HCT116 (cell line): ENCODE measurements around the gene GSTT4. TPM values are rescaled to one million over a fixed set of nuclear protein-coding genes. Genes with fewer than 3 reads are reported as not detected.
A peak's percentile ranks its signal among the peaks of the same experiment; 100 is the strongest.
"Not testable (repeated sequence)": the region's sequence is repeated elsewhere in the genome, so short reads cannot be mapped to it uniquely, and the experiment has no call there.

Source experiments
- ATAC-seq: fragments of 200-7000 bp; cut with Tn5 transposase; 2 replicates; pipeline ENCODE4 v1.9.1; 2020; ENCODE audit warnings: mild to moderate bottlenecking, moderate library complexity
- BruUV-seq: library from RNA; stranded (reverse); fragments of 400-500 nt; replicated peaks from 2 replicates; lab custom pipeline; 2021; lab: Mats Ljungman, UMichigan
- CTCF ChIA-PET: fragments of 300-600 bp; sonication (Branson Sonifier 250); formaldehyde crosslinking; loops from one replicate; lab custom pipeline; 2021; ENCODE audit warnings: antibody characterized with exemption; lab: Charles Lee
- POLR2A ChIA-PET: fragments of 300-600, 350-600 bp; sonication (Branson Sonifier 250); formaldehyde crosslinking; loops from one replicate; lab custom pipeline; 2021; ENCODE audit warnings: antibody characterized with exemption; lab: Charles Lee
- RAD21 ChIA-PET, 2 experiments: fragments of 300-600 bp; sonication (Branson Sonifier 250); formaldehyde crosslinking; loops; one replicate each; lab custom pipeline; 2023; ENCODE audit warnings: low total read pairs in 2 of 2; ENCODE audit not compliant: uncharacterized antibody in 2 of 2, unreplicated experiment in 2 of 2, low non-redundant PET in 1 of 2; lab: Charles Lee
- DNase-seq: peaks from one replicate; pipeline ENCODE4 v3.0.0-alpha.2; 2010; ENCODE audit warnings: low read depth, low spot score
- H2AFZ ChIP-seq: fragments of 200-600 bp; shearing (Covaris generic), sonication (generic); 2 replicates; pipeline ENCODE4 v1.6.1; 2017; ENCODE audit warnings: low read depth, mixed run types, mixed read lengths, antibody characterized with exemption, low read length; ENCODE audit not compliant: poor library complexity, severe bottlenecking
- H3K27ac ChIP-seq: 2 replicates; pipeline ENCODE4 v1.5.1; 2012; ENCODE audit warnings: low read depth, low read length
- H3K27me3 ChIP-seq: fragments of 200-600 bp; sonication (generic); 2 replicates; pipeline ENCODE4 v1.6.1; 2016; ENCODE audit warnings: mixed run types, low read length, mixed read lengths; ENCODE audit not compliant: insufficient read depth
- H3K36me3 ChIP-seq, 2 experiments: fragments of 200-500 bp in 1 of 2; fragments of 200-600 bp in 1 of 2; sonication (Bioruptor generic) in 1 of 2; sonication (generic) in 1 of 2; 2 replicates each; pipeline versions ENCODE4 v1.5.1 to v1.6.1; 2014 to 2016; ENCODE audit warnings: low read length in 2 of 2, inconsistent platforms in 1 of 2, mixed read lengths in 1 of 2, mixed run types in 1 of 2; ENCODE audit not compliant: insufficient read depth in 2 of 2, control insufficient read depth in 1 of 2
- H3K4me1 ChIP-seq, 2 experiments: fragments of 200-600 bp in 1 of 2; sonication (generic) in 1 of 2; 2 replicates each; pipeline versions ENCODE4 v1.5.1 to v1.6.1; 2012 to 2017; ENCODE audit warnings: low read length in 2 of 2, inconsistent platforms in 1 of 2, mild to moderate bottlenecking in 1 of 2, mixed read lengths in 1 of 2, mixed run types in 1 of 2, moderate library complexity in 1 of 2; ENCODE audit not compliant: insufficient read depth in 2 of 2, control insufficient read depth in 1 of 2
- H3K4me2 ChIP-seq: fragments of 200-600 bp; sonication (generic); 2 replicates; pipeline ENCODE4 v1.6.1; 2017; ENCODE audit warnings: mixed run types, low read length, mixed read lengths
- H3K4me3 ChIP-seq, 2 experiments: fragments of 200-600 bp in 1 of 2; sonication (generic) in 1 of 2; replicated peaks in 1 of 2; 2 replicates each; pipeline ENCODE4 v1.5.1; 2011 to 2016; ENCODE audit warnings: low read length in 2 of 2, control low read depth in 1 of 2, low read depth in 1 of 2, mild to moderate bottlenecking in 1 of 2, mixed read lengths in 1 of 2, mixed run types in 1 of 2
- H3K79me2 ChIP-seq: fragments of 200-600 bp; sonication (generic); 2 replicates; pipeline ENCODE4 v1.6.1; 2017; ENCODE audit warnings: mild to moderate bottlenecking, mixed run types, low read length, moderate library complexity, mixed read lengths; ENCODE audit not compliant: insufficient read depth
- H3K9ac ChIP-seq: fragments of 200-600 bp; sonication (generic); 2 replicates; pipeline ENCODE4 v1.6.1; 2016; ENCODE audit warnings: low read length, mixed read lengths
- H3K9me2 ChIP-seq: fragments of 200-600 bp; sonication (generic), shearing (Covaris generic); 2 replicates; pipeline ENCODE4 v1.6.1; 2017; ENCODE audit warnings: mixed run types, mild to moderate bottlenecking, moderate library complexity; ENCODE audit not compliant: insufficient read depth
- H3K9me3 ChIP-seq, 2 experiments: fragments of 200-500 bp in 1 of 2; fragments of 200-600 bp in 1 of 2; sonication (Bioruptor generic) in 1 of 2; sonication (generic) in 1 of 2; 2 replicates each; pipeline ENCODE4 v1.6.1; 2014 to 2017; ENCODE audit warnings: low read length in 2 of 2, mixed read lengths in 2 of 2, inconsistent platforms in 1 of 2, low read depth in 1 of 2, mild to moderate bottlenecking in 1 of 2, mixed run types in 1 of 2, moderate library complexity in 1 of 2; ENCODE audit not compliant: control insufficient read depth in 1 of 2, insufficient read depth in 1 of 2
- H4K20me1 ChIP-seq: fragments of 200-600 bp; sonication (generic), shearing (Covaris generic); 2 replicates; pipeline ENCODE4 v1.6.1; 2017; ENCODE audit warnings: mixed run types, mild to moderate bottlenecking, moderate library complexity; ENCODE audit not compliant: insufficient read depth
- ELF1 ChIP-seq: IDR thresholded peaks from 2 replicates; pipeline ENCODE4 v1.6.1; 2012; ENCODE audit warnings: low read depth, borderline replicate concordance
- POLR2AphosphoS5 ChIP-seq: IDR thresholded peaks from 2 replicates; pipeline ENCODE4 v1.6.1; 2011; ENCODE audit warnings: mild to moderate bottlenecking, low read depth, low read length, moderate library complexity
- SRF ChIP-seq: IDR thresholded peaks from 2 replicates; pipeline ENCODE4 v1.6.1; 2012; ENCODE audit warnings: low read depth
- ZBTB33 ChIP-seq: IDR thresholded peaks from 2 replicates; pipeline ENCODE4 v1.6.1; 2011; ENCODE audit warnings: mild to moderate bottlenecking, low read length, moderate library complexity; ENCODE audit not compliant: insufficient replicate concordance; ENCODE audit errors: extremely low read depth
- intact Hi-C: fragments of 100-400 bp; cut with micrococcal nuclease; formaldehyde crosslinking; loops from 2 replicates; pipeline ENCODE4 v1.10.0; 2022
- total RNA-seq: library from RNA; stranded (reverse); gene quantifications from one replicate; pipeline ENCODE4 v1.2.1, GENCODE V29; 2021; ENCODE audit not compliant: unreplicated experiment
- TF ChIP-seq, protein P1 (sequence below): IDR thresholded peaks from 2 replicates; pipeline ENCODE4 v1.6.1; 2012

GSTT4 gene
- total RNA-seq, 1 experiment from 2014 or later = not detected

DNA sequence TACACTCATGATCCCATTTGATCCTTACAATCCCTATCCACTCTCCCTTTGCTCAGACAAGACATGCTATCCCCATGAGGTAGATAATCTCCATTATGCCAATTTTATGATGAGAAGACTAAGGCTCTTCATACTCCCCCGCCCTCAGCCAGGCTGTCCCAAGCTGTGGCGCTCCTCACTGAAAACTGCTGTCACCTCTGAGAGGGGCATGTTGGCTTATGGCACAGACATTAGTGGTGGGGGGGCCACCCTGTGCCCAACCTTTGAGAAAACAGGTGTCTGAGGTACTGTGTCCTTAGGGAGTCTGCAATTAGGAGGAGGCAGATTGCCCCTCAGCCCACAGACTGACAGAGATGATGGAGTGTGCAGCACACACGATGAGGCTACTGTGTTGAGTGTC is 36.2 kb downstream of the GSTT4 start:
- DNase-seq (no peak), ATAC-seq (no peak)
- Histone ChIP-seq H3K27me3 (no peaks in the 10 kb centered on the region), H3K79me2 (peaks cover 32% of the 10 kb centered on the region), H3K9me2 (no peaks in the 10 kb centered on the region), H3K4me1 (peaks cover 0 to 3% of the 10 kb centered on the region in 2 experiments; a peak in 1 of 4 replicates), H2AFZ (no peak overlapping the region), H3K4me2 (no peak overlapping the region), H3K36me3 (peaks cover 14 to 17% of the 10 kb centered on the region in 2 experiments; a peak in 3 of 4 replicates), H4K20me1 (no peaks in the 10 kb centered on the region), H3K9me3 (no peaks in the 10 kb centered on the region), H3K27ac (peak overlapping the region; percentile 45; the same call in 1 of the 2 replicates), H3K4me3 (no peak overlapping the region; a peak in 1 of 4 replicates), H3K9ac (no peak overlapping the region)
- BruUV-seq = no TSS peak
- TF ChIP-seq ZBTB33 (no peak), SRF (no peak), ELF1 (no peak), POLR2AphosphoS5 (no peak)
- TF ChIP-seq, protein P1, sequence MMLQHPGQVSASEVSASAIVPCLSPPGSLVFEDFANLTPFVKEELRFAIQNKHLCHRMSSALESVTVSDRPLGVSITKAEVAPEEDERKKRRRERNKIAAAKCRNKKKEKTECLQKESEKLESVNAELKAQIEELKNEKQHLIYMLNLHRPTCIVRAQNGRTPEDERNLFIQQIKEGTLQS = no peak
- ChIA-PET RAD21 (no interaction called here), CTCF (no interaction called here), POLR2A (no interaction called here)
- intact Hi-C loops = no loop called here

DNA sequence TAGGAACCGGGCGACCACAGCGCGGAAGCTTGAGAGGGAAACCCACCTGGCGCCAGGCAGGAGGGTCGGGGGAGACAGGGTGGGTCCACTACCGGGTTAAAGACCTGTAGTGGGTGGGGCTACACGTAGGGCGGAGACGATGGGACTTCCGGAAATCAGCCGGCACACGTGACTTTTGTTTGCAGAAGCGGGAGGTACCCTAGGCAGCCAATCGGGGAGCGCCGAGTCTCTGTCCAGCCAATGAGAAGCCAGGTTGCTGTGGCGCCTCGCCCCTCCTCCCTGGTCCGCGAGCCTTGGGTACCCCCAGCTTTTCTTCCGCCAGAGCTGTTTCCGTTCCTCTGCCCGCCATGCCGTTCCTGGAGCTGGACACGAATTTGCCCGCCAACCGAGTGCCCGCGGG is 38.7 kb downstream of the GSTT4 start, which contains the start of gene DDTL:
DDTL (plus strand) TSS at position 321 of the 400 bp plus-strand sequence; CDS start at position 348, 27 bp downstream.
- intact Hi-C loops, H3K4me2 ChIP-seq, H3K9me3 ChIP-seq, H3K4me1 ChIP-seq, H4K20me1 ChIP-seq, CTCF ChIA-PET, H3K9me2 ChIP-seq, RAD21 ChIA-PET, H3K27ac ChIP-seq, DNase-seq, POLR2A ChIA-PET, BruUV-seq, H3K4me3 ChIP-seq, H3K27me3 ChIP-seq, H2AFZ ChIP-seq, H3K9ac ChIP-seq: not testable (repeated sequence)
- peak; percentile 86 for ATAC-seq
- peaks cover 9 to 13% of the 10 kb centered on the region in 2 experiments; a peak in 3 of 4 replicates for H3K36me3 ChIP-seq
- peaks cover 27% of the 10 kb centered on the region for H3K79me2 ChIP-seq

DNA sequence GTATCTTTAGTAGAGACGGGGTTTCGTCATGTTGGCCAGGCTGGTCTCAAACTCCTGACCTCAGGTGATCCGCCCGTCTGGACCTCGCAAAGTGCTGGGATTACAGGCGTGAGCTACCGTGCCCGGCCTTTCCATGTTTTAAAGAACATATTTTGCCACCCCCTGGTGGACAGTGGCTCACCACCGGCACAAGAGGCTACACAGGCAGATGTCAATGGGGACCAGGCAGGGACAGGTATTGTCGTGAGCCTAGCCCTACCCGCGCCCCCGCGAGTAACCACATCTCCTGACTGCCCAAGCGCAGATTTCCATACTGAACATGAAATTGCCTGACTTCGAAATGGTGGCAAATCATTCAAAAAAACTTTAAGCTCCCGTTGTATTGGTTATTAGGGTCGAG is 39.2 kb downstream of the GSTT4 start:
- RAD21 ChIA-PET, DNase-seq, H3K4me2 ChIP-seq, CTCF ChIA-PET, H3K9me3 ChIP-seq, H3K4me3 ChIP-seq, POLR2A ChIA-PET, H3K27me3 ChIP-seq, H4K20me1 ChIP-seq, H2AFZ ChIP-seq, BruUV-seq, H3K9ac ChIP-seq, H3K9me2 ChIP-seq, intact Hi-C loops, H3K36me3 ChIP-seq, H3K4me1 ChIP-seq, H3K27ac ChIP-seq: not testable (repeated sequence)
- peaks cover 22% of the 10 kb centered on the region for H3K79me2 ChIP-seq
- peak; percentile 75 for ATAC-seq
